Ovary (tissue), 3 donors: Measurements from ENCODE around the gene MTHFD1L.

ENCODE experiments used
- POLR2A ChIP-seq: fragments of 450-650 bp; IDR thresholded peaks from one replicate; pipeline ENCODE4 v1.6.1; 2017; ENCODE audit warnings: antibody characterized with exemption, mild to moderate bottlenecking, moderate library complexity
- TF ChIP-seq, protein P1 (sequence below), 3 donors: fragments of 450-650 bp in 2 of 3; fragments of 200-600 bp in 1 of 3; IDR thresholded peaks; one replicate each; pipeline versions ENCODE4 v1.5.1 to v1.8.0; 2016 to 2022; ENCODE audit warnings: antibody characterized with exemption in 3 of 3, mild to moderate bottlenecking in 1 of 3
- donor health status: DM: no; HTN: no; CAD: no.

DNA sequence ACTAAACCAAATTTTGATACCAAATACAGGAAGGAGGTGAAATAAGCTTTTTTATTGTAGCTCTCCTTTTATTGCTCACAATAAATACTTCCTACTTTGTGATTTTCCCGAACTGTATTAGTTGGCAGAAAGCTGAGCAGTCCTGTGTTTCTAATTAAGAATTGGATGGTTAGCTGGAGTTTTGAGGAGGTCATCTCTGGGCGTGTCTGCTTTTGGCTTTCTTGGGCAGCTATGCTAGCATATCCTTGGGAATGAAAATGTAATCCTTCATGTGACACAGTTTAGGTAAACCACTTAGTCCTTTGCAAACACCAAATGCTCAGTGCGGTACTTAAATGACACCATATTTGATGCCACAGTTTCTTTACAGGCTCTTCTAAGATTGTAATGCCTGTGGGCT is 67.5 kb downstream of the MTHFD1L start:
- TF ChIP-seq, protein P1, sequence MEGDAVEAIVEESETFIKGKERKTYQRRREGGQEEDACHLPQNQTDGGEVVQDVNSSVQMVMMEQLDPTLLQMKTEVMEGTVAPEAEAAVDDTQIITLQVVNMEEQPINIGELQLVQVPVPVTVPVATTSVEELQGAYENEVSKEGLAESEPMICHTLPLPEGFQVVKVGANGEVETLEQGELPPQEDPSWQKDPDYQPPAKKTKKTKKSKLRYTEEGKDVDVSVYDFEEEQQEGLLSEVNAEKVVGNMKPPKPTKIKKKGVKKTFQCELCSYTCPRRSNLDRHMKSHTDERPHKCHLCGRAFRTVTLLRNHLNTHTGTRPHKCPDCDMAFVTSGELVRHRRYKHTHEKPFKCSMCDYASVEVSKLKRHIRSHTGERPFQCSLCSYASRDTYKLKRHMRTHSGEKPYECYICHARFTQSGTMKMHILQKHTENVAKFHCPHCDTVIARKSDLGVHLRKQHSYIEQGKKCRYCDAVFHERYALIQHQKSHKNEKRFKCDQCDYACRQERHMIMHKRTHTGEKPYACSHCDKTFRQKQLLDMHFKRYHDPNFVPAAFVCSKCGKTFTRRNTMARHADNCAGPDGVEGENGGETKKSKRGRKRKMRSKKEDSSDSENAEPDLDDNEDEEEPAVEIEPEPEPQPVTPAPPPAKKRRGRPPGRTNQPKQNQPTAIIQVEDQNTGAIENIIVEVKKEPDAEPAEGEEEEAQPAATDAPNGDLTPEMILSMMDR (IDR thresholded peaks at IDR 0.05), result no peak
- no peak for TF ChIP-seq POLR2A
